GM08714 (cell line): ENCODE data around the gene DCP1A.

ENCODE experiments used
- H3K4me3 ChIP-seq: fragments of 200-500 bp; sonication (Bioruptor generic); 2 replicates; pipeline ENCODE4 v1.5.1; 2014; ENCODE audit warnings: mild to moderate bottlenecking, low read length, inconsistent platforms
- ZNF274 ChIP-seq: IDR thresholded peaks from 2 replicates; pipeline ENCODE4 v1.6.1; 2012; ENCODE audit warnings: mild to moderate bottlenecking, low read depth, low read length

DCP1A gene

DNA sequence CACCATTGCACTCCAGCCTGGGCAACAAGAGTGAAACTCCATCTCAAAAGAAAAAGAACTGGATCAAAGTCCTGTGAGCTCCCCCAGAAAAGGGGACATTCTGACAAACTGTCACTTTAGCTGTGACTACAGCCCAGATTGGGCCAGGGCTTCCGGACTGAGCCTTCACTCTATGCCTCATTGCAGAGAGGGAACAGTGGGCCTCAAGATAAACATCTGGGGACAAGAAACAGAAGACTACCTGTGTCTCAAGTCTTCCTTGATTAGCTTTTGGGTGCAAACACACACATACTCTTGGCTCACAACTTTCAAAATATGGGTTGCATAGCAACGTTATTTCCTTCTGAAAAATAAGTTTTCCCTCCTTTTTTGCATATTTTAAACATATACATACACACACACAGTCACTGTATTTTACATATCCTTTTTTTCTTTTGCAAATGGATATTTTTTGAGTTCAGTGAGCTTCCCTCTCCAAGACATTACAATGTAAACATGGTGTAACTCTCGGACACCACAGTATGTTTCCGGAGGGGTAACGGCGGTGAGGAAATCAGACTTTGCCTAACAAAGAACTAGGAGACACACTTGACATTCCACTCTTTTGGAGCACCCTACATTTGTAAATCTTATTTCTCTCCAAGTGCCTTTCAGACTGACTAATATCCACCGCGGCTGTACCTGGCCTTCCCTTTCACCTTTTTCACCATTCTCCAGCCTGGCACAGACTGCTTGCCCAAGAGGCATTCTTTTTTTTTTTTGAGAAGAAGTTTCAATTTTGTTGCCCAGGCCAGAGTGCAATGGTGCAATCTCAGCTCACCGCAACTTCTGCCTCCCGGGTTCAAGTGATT is 95.0 kb downstream of the DCP1A start:
- H3K4me3 ChIP-seq, result peak overlapping the region; percentile 17; the same call in 1 of the 2 replicates
- TF ChIP-seq ZNF274, result no peak

DNA sequence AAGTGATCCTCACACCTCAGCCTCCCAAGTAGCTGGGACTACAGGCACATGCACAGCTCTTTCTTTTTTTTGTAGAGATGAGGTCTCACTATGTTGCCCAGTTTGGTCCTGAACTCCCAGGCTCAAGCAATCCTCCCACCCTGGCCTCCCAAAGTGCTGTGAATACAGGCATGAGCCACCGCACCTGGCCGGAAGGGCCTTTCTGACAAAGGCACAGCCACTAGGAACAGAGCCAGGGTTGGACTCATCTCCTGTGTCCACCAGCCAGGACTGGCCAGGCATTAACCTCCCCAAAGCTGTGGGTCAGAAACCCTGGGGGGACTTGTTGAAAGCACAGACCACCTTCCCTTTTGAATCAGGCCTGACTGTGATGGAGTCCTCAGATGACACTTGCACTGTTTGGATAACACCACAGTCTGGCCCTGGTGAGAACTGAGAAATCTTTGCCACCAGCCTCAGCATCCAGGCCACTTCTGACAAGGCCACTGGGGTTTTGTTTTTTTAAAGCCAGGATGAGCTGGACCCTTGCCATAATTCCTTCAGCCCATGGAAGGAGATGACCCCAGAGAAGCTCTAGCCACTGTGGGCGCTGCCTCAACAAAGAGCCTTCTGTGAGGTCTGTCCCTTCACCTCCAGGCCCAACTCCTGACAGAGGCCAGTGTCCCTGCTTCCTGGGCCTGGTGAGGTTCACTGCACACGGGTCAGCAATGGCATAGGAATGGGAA is 96.3 kb downstream of the DCP1A start:
- H3K4me3 ChIP-seq, result no peak overlapping the region

DNA sequence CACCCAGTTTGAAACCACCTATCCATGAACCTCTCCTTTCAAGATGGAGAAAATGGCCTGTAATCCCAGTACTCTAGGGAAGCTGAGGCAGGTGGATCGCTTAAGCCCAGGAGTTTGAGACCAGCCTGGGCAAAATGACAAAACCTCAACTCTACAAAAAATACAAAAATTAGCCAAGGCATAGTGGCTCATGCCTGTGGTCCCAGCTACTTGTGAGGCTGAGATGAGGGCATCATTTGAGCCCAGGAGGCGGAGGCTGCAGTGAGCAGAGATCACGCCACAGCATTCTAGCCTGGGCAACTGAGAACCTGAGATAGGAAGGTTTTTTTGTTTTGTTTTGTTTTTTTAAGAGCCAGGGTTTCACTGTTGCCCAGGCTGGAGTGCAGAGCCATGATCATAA is 96.9 kb downstream of the DCP1A start:
- H3K4me3 ChIP-seq, result no peak overlapping the region
- no peak for TF ChIP-seq ZNF274

More for the DNA sequence above, 96.3 kb downstream of the DCP1A start:
- TF ChIP-seq ZNF274, result no peak

- no peak overlapping the region for H3K4me3 ChIP-seq
Measured at GRCh38 chr3:53248161-53248560, 99.2 kb downstream of the DCP1A start.

GRCh38 chr3:53247619-53248018 is 99.7 kb downstream of the DCP1A start:
- H3K4me3 ChIP-seq, result no peak overlapping the region
- TF ChIP-seq ZNF274, result no peak

More at GRCh38 chr3:53248161-53248560, 99.2 kb downstream of the DCP1A start:
- TF ChIP-seq ZNF274, result no peak

DNA sequence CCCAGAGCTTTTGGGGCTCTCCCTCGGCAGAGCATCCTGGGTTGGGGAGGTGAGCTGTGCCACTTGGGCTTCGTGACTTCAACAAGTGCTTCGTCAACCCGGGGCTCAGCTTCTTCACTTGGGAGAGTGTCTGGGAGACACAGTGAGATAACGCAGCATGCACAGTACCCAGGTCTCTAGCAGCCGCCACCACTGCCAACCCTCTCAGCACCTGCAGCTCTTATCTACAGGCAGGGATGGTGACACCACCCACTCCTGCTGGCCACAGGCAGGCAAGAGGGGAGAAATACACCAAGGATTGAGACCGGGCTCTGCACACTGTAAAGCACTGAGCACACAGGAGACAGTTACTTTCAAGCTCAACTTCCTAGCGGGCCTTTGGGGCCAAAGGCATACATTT is 103.1 kb downstream of the DCP1A start:
- TF ChIP-seq ZNF274, result no peak
- H3K4me3 ChIP-seq, result no peak overlapping the region

- H3K4me3 ChIP-seq, result no peak overlapping the region
- no peak for TF ChIP-seq ZNF274
Measured at GRCh38 chr3:53243785-53244184, 103.6 kb downstream of the DCP1A start.

- no peak for TF ChIP-seq ZNF274
- H3K4me3 ChIP-seq, result no peak overlapping the region
Measured at GRCh38 chr3:53243165-53243564, 104.2 kb downstream of the DCP1A start.

GRCh38 chr3:53242642-53243041 is 104.7 kb downstream of the DCP1A start:
- TF ChIP-seq ZNF274, result no peak
- no peak overlapping the region for H3K4me3 ChIP-seq

DNA sequence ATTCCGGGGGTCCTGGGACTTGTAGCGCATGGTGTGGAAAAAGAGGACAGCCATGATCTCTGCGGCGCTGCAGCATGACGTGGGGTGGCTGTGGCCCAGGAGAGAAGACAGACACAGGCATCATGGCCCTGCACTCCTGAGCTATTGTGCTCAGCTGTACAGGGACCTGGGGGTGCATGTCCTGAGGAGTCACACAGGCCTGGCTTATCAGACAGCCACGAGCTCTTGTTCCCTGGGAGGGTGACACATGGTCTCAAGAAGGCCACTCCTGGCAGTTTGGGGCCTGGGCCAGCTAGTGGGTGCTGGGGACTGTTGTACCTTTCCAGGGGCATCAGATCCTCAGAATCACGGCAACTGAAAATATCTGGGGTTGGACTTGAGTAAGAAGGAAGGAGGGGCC is 105.2 kb downstream of the DCP1A start:
- no peak for TF ChIP-seq ZNF274
- no peak overlapping the region for H3K4me3 ChIP-seq

DNA sequence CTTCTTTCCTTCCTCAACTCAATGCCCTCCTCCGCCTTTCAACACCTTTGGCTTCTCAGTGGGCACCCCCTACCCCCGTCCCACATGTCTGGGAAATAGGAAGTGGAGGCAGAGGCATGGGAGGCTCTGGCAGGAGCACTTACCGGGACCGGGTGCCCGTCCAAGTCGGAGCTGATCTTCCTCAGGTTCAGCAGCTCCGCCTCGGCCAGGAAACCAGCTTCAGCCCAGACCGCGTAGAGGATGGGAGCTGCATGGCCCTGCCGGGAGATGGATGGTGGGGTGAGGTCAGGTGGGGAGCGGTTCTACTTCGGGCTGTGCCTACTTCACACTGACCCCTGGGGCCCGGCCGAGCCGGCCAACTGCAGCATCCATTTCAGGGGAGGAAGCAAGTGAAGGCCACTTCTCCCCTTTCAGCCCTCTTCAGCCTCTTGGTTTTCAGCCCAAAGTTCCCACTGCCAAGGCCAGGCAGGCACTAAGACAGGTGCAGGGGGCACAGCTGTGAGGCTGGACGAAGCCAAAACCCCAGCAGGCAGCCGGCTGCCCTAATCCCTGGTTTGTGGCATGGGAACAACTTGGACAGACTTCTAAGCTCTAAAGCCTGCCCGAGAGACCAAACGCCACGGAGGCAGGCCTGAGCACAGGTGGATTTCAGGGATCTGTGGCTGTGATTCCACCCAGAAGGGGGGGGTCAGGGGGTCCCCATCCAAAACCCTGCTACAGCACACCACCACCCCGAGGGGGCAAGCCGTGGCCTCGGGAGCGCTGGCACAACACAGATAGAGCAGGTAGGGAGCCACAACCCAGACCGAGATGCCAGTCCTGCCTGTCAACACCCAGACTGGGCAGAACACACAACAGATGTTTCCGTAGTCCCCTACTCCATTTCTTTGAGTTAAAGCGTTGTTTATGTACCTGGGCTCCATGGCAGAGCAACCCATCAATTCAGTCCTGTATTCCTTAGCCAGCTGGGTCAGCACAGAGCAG is 106.1 kb downstream of the DCP1A start:
- TF ChIP-seq ZNF274, result no peak
- H3K4me3 ChIP-seq, result no peak overlapping the region

- H3K4me3 ChIP-seq, result no peak overlapping the region
- no peak for TF ChIP-seq ZNF274
Measured at GRCh38 chr3:53239800-53240199, 107.5 kb downstream of the DCP1A start.

DNA sequence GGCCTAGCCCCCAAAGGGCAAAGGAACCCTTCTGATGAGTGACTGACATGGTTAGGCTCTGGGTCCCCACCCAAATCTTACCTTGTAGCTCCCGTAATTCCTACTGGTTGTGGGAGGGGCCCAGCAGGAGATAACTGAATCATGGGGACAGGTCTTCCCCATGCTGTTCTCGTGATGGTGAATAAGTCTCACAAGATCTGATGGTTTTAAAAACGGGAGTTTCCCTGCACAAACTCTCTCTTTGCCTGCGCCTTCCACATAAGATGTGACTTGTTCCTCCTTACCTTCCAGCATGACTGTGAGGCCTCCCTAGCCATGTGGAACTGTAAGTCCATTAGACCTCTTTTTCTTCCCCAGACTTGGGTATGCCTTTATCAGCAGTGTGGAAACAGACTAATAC is 108.5 kb downstream of the DCP1A start:
- H3K4me3 ChIP-seq, result no peak overlapping the region
- TF ChIP-seq ZNF274, result no peak
